ENCODE data around the gene TOMM34.

Gene TOMM34

DNA sequence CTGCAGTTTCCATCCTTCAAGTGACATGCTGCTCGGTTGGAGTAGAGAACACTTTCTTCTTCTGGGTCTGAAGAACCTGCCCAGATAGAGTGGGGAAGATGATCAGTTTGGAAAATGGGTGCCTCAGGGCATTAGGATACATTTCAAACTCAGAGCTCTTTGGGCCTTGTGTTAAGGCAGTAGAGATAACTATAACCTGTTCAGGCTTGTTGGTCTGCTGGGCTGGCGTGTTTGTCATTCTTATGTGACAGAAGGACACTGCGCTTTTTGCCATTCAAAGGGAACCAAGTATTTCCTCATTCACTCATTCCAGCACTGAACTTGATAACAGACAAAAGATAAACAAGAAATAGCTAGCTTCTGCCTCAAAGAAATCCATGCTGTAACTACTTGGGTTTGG, 3.8 kb downstream of the TOMM34 start:
- H3K27ac ChIP-seq = no peak overlapping the region
- H3K4me3 ChIP-seq (ENCODE audit: low read depth, low read length) = no peak overlapping the region
- in situ Hi-C loops (cut with HindIII; ENCODE audit: low pct_ligation_motif_present, low sequenced_read_pairs) = no loop called here
- H3K27me3 ChIP-seq (replicated peaks) = no peaks in the 10 kb centered on the region
- TF ChIP-seq, protein P1, sequence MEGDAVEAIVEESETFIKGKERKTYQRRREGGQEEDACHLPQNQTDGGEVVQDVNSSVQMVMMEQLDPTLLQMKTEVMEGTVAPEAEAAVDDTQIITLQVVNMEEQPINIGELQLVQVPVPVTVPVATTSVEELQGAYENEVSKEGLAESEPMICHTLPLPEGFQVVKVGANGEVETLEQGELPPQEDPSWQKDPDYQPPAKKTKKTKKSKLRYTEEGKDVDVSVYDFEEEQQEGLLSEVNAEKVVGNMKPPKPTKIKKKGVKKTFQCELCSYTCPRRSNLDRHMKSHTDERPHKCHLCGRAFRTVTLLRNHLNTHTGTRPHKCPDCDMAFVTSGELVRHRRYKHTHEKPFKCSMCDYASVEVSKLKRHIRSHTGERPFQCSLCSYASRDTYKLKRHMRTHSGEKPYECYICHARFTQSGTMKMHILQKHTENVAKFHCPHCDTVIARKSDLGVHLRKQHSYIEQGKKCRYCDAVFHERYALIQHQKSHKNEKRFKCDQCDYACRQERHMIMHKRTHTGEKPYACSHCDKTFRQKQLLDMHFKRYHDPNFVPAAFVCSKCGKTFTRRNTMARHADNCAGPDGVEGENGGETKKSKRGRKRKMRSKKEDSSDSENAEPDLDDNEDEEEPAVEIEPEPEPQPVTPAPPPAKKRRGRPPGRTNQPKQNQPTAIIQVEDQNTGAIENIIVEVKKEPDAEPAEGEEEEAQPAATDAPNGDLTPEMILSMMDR (IDR thresholded peaks at IDR 0.05; ENCODE audit: low read depth, low read length, missing control alignments) = no peak
- H3K36me3 ChIP-seq (replicated peaks) = peaks cover 50% of the 10 kb centered on the region
- DNase-seq = no peak

GRCh38 chr20:44955270-44955669, 4.9 kb downstream of the TOMM34 start:
- TF ChIP-seq, protein P1 (IDR thresholded peaks at IDR 0.05; ENCODE audit: low read depth, low read length, missing control alignments) = no peak
- Histone ChIP-seq H3K27ac (no peak overlapping the region), H3K36me3 (replicated peaks) (peaks cover 62% of the 10 kb centered on the region), H3K4me3 (ENCODE audit: low read depth, low read length) (no peak overlapping the region), H3K27me3 (replicated peaks) (no peaks in the 10 kb centered on the region)
- in situ Hi-C loops (cut with HindIII; ENCODE audit: low pct_ligation_motif_present, low sequenced_read_pairs) = no loop called here
- no peak for DNase-seq

GRCh38 chr20:44954211-44954610, 6.0 kb downstream of the TOMM34 start:
- TF ChIP-seq, protein P1 (IDR thresholded peaks at IDR 0.05; ENCODE audit: low read depth, low read length, missing control alignments) = no peak
- H3K36me3 ChIP-seq (replicated peaks) = peaks cover 71% of the 10 kb centered on the region
- no peaks in the 10 kb centered on the region for H3K27me3 ChIP-seq (replicated peaks)
- no peak overlapping the region for H3K4me3 ChIP-seq (ENCODE audit: low read depth, low read length)
- no peak for DNase-seq
- in situ Hi-C loops (cut with HindIII; ENCODE audit: low pct_ligation_motif_present, low sequenced_read_pairs) = no loop called here
- H3K27ac ChIP-seq = no peak overlapping the region

DNA sequence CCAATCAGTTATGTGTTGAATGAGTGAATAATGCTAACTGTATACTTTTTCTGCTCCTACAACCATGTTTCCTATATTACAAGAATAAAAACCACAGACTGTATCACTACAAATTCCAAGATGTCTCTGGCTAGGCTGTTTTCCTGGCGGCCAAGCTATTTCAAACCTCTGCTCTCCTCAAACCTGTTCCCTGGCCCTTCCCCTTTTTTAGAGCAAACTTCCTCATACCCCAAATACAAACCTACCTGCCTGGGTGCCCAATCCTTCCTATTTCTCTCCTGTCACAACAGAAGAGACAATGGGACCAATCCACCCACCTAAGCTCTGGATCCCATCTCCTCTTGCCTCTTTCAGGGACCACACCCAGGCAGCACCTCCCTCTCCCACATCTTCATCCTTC, 7.5 kb downstream of the TOMM34 start:
- TF ChIP-seq, protein P1 (IDR thresholded peaks at IDR 0.05; ENCODE audit: low read depth, low read length, missing control alignments) = no peak
- H3K27me3 ChIP-seq (replicated peaks) = no peaks in the 10 kb centered on the region
- H3K27ac ChIP-seq = no peak overlapping the region
- in situ Hi-C loops (cut with HindIII; ENCODE audit: low pct_ligation_motif_present, low sequenced_read_pairs) = no loop called here
- H3K4me3 ChIP-seq (ENCODE audit: low read depth, low read length) = no peak overlapping the region
- no peak for DNase-seq
- H3K36me3 ChIP-seq (replicated peaks) = peaks cover 83% of the 10 kb centered on the region

GRCh38 chr20:44950368-44950767, 9.8 kb downstream of the TOMM34 start:
- Histone ChIP-seq H3K4me3 (ENCODE audit: low read depth, low read length) (no peak overlapping the region), H3K27ac (no peak overlapping the region), H3K27me3 (replicated peaks) (no peaks in the 10 kb centered on the region), H3K36me3 (replicated peaks) (peaks cover 77% of the 10 kb centered on the region)
- TF ChIP-seq, protein P1 (IDR thresholded peaks at IDR 0.05; ENCODE audit: low read depth, low read length, missing control alignments) = no peak
- in situ Hi-C loops (cut with HindIII; ENCODE audit: low pct_ligation_motif_present, low sequenced_read_pairs) = no loop called here
- no peak for DNase-seq

DNA sequence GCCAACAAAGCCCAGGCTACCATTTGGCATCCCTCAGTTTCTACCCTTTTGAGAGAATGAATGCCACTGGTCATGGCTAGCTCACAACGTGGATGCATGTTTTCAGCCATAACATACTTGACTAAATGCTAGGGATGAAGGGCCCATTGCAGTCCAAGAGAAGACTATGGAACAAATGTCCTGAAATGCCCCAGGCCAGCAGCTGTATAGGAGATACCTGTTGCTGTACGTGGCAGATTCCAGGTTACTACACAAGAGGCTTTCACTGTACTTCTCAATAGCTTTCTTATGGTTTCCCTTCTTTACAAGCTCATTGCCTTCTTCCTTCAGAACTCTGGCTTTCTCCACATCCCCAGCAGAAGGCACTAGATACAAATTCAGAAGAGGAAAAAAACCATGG, 11.7 kb downstream of the TOMM34 start:
- peaks cover 72% of the 10 kb centered on the region for H3K36me3 ChIP-seq (replicated peaks)
- in situ Hi-C loops (cut with HindIII; ENCODE audit: low pct_ligation_motif_present, low sequenced_read_pairs) = no loop called here
- no peak for DNase-seq
- no peak overlapping the region for H3K27ac ChIP-seq
- H3K27me3 ChIP-seq (replicated peaks) = no peaks in the 10 kb centered on the region
- TF ChIP-seq, protein P1 (IDR thresholded peaks at IDR 0.05; ENCODE audit: low read depth, low read length, missing control alignments) = no peak
- no peak overlapping the region for H3K4me3 ChIP-seq (ENCODE audit: low read depth, low read length)

Measured in brain microvascular endothelial cell (primary cell).